Measurements from ENCODE around the gene MPV17L.
"Not testable (repeated sequence)": the region's sequence is repeated elsewhere in the genome, so short reads cannot be mapped to it uniquely, and the experiment has no call there.

Gene MPV17L

GRCh38 chr16:15395631-15396508 lies at the start of gene MPV17L:
MPV17L (plus strand) TSS chr16:15395754; CDS start chr16:15395898, 144 bp downstream.
- DNase-seq = not testable (repeated sequence)

- DNase-seq = not testable (repeated sequence)
These were observed 46.8 kb upstream of the MPV17L start for GRCh38 chr16:15348721-15349120.

GRCh38 chr16:15351251-15351650 lies 44.3 kb upstream of the MPV17L start:
- not testable (repeated sequence) for DNase-seq

GRCh38 chr16:15351745-15352144 lies 43.8 kb upstream of the MPV17L start:
- not testable (repeated sequence) for DNase-seq

- DNase-seq = not testable (repeated sequence)
These were observed 42.7 kb upstream of the MPV17L start for GRCh38 chr16:15352852-15353251.

- not testable (repeated sequence) for DNase-seq
These were observed 40.7 kb upstream of the MPV17L start for GRCh38 chr16:15354846-15355245.

- DNase-seq = not testable (repeated sequence)
These were observed 38.1 kb upstream of the MPV17L start for GRCh38 chr16:15357495-15357894.

GRCh38 chr16:15378194-15378593 lies 17.4 kb upstream of the MPV17L start, which contains the start of gene NPIPA5:
NPIPA5 (minus strand) TSS chr16:15378294; CDS start chr16:15378294, 0 bp downstream.
- not testable (repeated sequence) for DNase-seq

GRCh38 chr16:15382810-15383209 lies 12.7 kb upstream of the MPV17L start:
- not testable (repeated sequence) for DNase-seq

GRCh38 chr16:15388060-15388459 lies 7.5 kb upstream of the MPV17L start:
- DNase-seq = not testable (repeated sequence)

- not testable (repeated sequence) for DNase-seq
These were observed 5.6 kb upstream of the MPV17L start for GRCh38 chr16:15389916-15390315.

- DNase-seq = not testable (repeated sequence)
These were observed 2.5 kb upstream of the MPV17L start for GRCh38 chr16:15393025-15393424.

- DNase-seq = not testable (repeated sequence)
These were observed 915 bp downstream of the MPV17L start for GRCh38 chr16:15396509-15396829.

GRCh38 chr16:15396948-15397594 lies 1.5 kb downstream of the MPV17L start:
- DNase-seq = no peak

- no peak for DNase-seq
These were observed 3.2 kb downstream of the MPV17L start for GRCh38 chr16:15398618-15399316.

- no peak for DNase-seq
These were observed 3.8 kb downstream of the MPV17L start for GRCh38 chr16:15399317-15399716.

GRCh38 chr16:15400314-15400713 lies 4.8 kb downstream of the MPV17L start:
- not testable (repeated sequence) for DNase-seq

- DNase-seq = no peak
These were observed 6.4 kb downstream of the MPV17L start for GRCh38 chr16:15401972-15402371.

- DNase-seq = no peak
These were observed 7.9 kb downstream of the MPV17L start for GRCh38 chr16:15403392-15403995.

- not testable (repeated sequence) for DNase-seq
These were observed 8.5 kb downstream of the MPV17L start for GRCh38 chr16:15404091-15404490.

- no peak for DNase-seq
These were observed 9.2 kb downstream of the MPV17L start for GRCh38 chr16:15404792-15405191.

- not testable (repeated sequence) for DNase-seq
These were observed 12.2 kb downstream of the MPV17L start for GRCh38 chr16:15407756-15408155.

GRCh38 chr16:15409476-15409875 lies 13.9 kb downstream of the MPV17L start:
- not testable (repeated sequence) for DNase-seq
